HL-60 (cell line): ENCODE results near the gene FUT8.

ENCODE experiments used
- DNase-seq, 2 experiments: peaks; one replicate each; pipeline ENCODE4 v3.0.0-alpha.2; 2010 to 2020; ENCODE audit warnings: low read depth in 1 of 2, low spot score in 1 of 2
- H3K27ac ChIP-seq: fragments of 250-450 bp; sonication (Bioruptor Pico); replicated peaks from 2 replicates; pipeline ENCODE4 v1.5.1; 2020; ENCODE audit warnings: mild to moderate bottlenecking, moderate library complexity
- H3K27me3 ChIP-seq: fragments of 250-450 bp; sonication (Bioruptor Pico); 2 replicates; pipeline ENCODE4 v1.5.1; 2021; ENCODE audit warnings: mild to moderate bottlenecking, moderate library complexity; ENCODE audit not compliant: insufficient read depth, poor library complexity, severe bottlenecking
- H3K4me3 ChIP-seq: replicated peaks from 2 replicates; pipeline ENCODE4 v1.5.1; 2011; ENCODE audit warnings: mild to moderate bottlenecking, control low read depth, low read length; ENCODE audit not compliant: insufficient read depth
- CTCF ChIP-seq: IDR thresholded peaks from one replicate; pipeline ENCODE4 v1.5.1; 2011; ENCODE audit warnings: low read length, control low read depth, inconsistent platforms; ENCODE audit not compliant: insufficient read depth
- GABPA ChIP-seq: IDR thresholded peaks from 2 replicates; pipeline ENCODE4 v1.6.1; 2012; ENCODE audit warnings: low read depth
- POLR2AphosphoS5 ChIP-seq: IDR thresholded peaks from 2 replicates; pipeline ENCODE4 v1.6.1; 2012; ENCODE audit warnings: low read depth
- REST ChIP-seq: IDR thresholded peaks from 2 replicates; pipeline ENCODE4 v1.6.1; 2012; ENCODE audit warnings: low read depth; ENCODE audit not compliant: insufficient replicate concordance
- SPI1 ChIP-seq: IDR thresholded peaks from 2 replicates; pipeline ENCODE4 v1.6.1; 2012; ENCODE audit warnings: low read depth, mild to moderate bottlenecking, borderline replicate concordance

The FUT8 gene

GRCh38 chr14:65478017-65478416 is 65.5 kb downstream of the FUT8 start:
- no peak overlapping the region for H3K27ac ChIP-seq
- H3K4me3 ChIP-seq = no peak overlapping the region
- DNase-seq = no peak
- H3K27me3 ChIP-seq = no peaks in the 10 kb centered on the region
- TF ChIP-seq SPI1 (no peak), REST (no peak), GABPA (no peak)

GRCh38 chr14:65478596-65478995 is 66.1 kb downstream of the FUT8 start:
- DNase-seq = no peak
- Histone ChIP-seq H3K4me3 (no peak overlapping the region), H3K27ac (no peak overlapping the region), H3K27me3 (no peaks in the 10 kb centered on the region)
- TF ChIP-seq POLR2AphosphoS5 (no peak), SPI1 (no peak), CTCF (no peak)

GRCh38 chr14:65479386-65479785 is 66.9 kb downstream of the FUT8 start:
- no peak for DNase-seq
- Histone ChIP-seq H3K4me3 (no peak overlapping the region), H3K27ac (no peak overlapping the region), H3K27me3 (no peaks in the 10 kb centered on the region)
- TF ChIP-seq POLR2AphosphoS5 (no peak), REST (no peak), SPI1 (no peak), GABPA (no peak), CTCF (no peak)

GRCh38 chr14:65482757-65483438 is 70.4 kb downstream of the FUT8 start:
- Histone ChIP-seq H3K27ac (no peak overlapping the region), H3K4me3 (no peak overlapping the region), H3K27me3 (no peaks in the 10 kb centered on the region)
- no peak for DNase-seq
- TF ChIP-seq REST (no peak), POLR2AphosphoS5 (no peak), SPI1 (no peak), CTCF (no peak), GABPA (no peak)
